Measurements from ENCODE around the gene GALNT12.

The GALNT12 gene

GRCh38 chr9:98795295-98795955, 12.0 kb upstream of the GALNT12 start:
- peaks cover 0 to 9% (median 0%) of the 10 kb centered on the region in 5 experiments for H3K9me3 ChIP-seq (ENCODE audit: control extremely low read depth in 1 of 5, control insufficient read depth in 4 of 5, insufficient read depth in 2 of 5, low read depth in 1 of 5, low read length in 4 of 5)
- no peak for DNase-seq
- no peak overlapping the region for H3K27ac ChIP-seq (ENCODE audit: insufficient read depth in 1 of 2, low read depth in 1 of 2, low read length in 2 of 2, poor library complexity in 1 of 2, severe bottlenecking in 2 of 2)
- CTCF ChIA-PET = interaction anchor here (0.9 to 3.5 kb wide), 5 partner anchors 9 to 481 kb away, joined by 3 to 10 read pairs (median 3); no protein-coding TSS in a partner anchor
- H3K4me1 ChIP-seq (ENCODE audit: control extremely low read depth in 1 of 4, control insufficient read depth in 4 of 4, insufficient read depth in 4 of 4, low read length in 3 of 4) = peaks cover 0 to 19% (median 12%) of the 10 kb centered on the region in 4 experiments
- POLR2A ChIA-PET = no interaction called here
- no peaks in the 10 kb centered on the region for H3K27me3 ChIP-seq (replicated peaks in 2 of 5; ENCODE audit: control insufficient read depth in 4 of 5, insufficient read depth in 5 of 5, low read length in 4 of 5)
- peak overlapping the region; percentile 45 to 82 (median 69) for H3K4me3 ChIP-seq (ENCODE audit: control insufficient read depth in 1 of 7, extremely low read depth in 1 of 7, insufficient read depth in 4 of 7, low read depth in 2 of 7, low read length in 6 of 7)
- 79% methylated on average over 10 of the region's 12 CpGs for WGBS (ENCODE audit: insufficient coverage)
- peaks cover 0 to 2% (median 0%) of the 10 kb centered on the region in 4 experiments for H3K36me3 ChIP-seq (ENCODE audit: control insufficient read depth in 4 of 4, insufficient read depth in 4 of 4, low read length in 3 of 4)

DNA sequence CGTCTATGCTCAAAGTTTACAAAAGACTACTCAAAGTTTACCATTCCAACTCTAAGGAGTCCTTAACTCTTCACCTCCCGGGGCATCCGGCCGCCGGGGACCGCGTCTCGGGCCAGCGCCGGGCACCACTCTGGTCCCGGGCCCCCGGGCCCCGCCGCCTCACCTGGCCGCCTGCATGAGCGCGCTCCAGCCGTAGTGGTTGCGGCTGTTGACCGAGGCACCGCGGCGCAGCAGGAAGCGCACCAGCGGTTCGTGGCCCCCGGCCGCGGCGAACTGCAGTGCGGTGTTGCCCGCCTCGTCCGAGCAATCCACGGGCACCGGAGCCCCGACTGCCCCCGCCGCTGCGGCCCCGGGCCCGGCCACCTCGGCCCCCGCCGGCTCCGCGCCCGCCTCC, 11.5 kb upstream of the GALNT12 start:
- no peak overlapping the region for H3K27ac ChIP-seq (ENCODE audit: insufficient read depth in 1 of 2, low read depth in 1 of 2, low read length in 2 of 2, poor library complexity in 1 of 2, severe bottlenecking in 2 of 2)
- H3K4me3 ChIP-seq (ENCODE audit: control insufficient read depth in 1 of 7, extremely low read depth in 1 of 7, insufficient read depth in 4 of 7, low read depth in 2 of 7, low read length in 6 of 7) = peak overlapping the region; percentile 45 to 82 (median 69)
- no peak for DNase-seq
- WGBS (ENCODE audit: insufficient coverage) = 0% methylated on average over 48 of the region's 48 CpGs
- CTCF ChIA-PET = interaction anchor here (1.1 to 3.5 kb wide), 3 partner anchors 9 to 20 kb away, joined by 3 to 10 read pairs (median 10); no protein-coding TSS in a partner anchor
- H3K36me3 ChIP-seq (ENCODE audit: control insufficient read depth in 4 of 4, insufficient read depth in 4 of 4, low read length in 3 of 4) = no peaks in the 10 kb centered on the region
- H3K27me3 ChIP-seq (replicated peaks in 2 of 5; ENCODE audit: control insufficient read depth in 4 of 5, insufficient read depth in 5 of 5, low read length in 4 of 5) = no peaks in the 10 kb centered on the region
- peaks cover 0 to 9% (median 0%) of the 10 kb centered on the region in 5 experiments for H3K9me3 ChIP-seq (ENCODE audit: control extremely low read depth in 1 of 5, control insufficient read depth in 4 of 5, insufficient read depth in 2 of 5, low read depth in 1 of 5, low read length in 4 of 5)
- POLR2A ChIA-PET = no interaction called here
- peaks cover 0 to 18% (median 12%) of the 10 kb centered on the region in 4 experiments for H3K4me1 ChIP-seq (ENCODE audit: control extremely low read depth in 1 of 4, control insufficient read depth in 4 of 4, insufficient read depth in 4 of 4, low read length in 3 of 4)

DNA sequence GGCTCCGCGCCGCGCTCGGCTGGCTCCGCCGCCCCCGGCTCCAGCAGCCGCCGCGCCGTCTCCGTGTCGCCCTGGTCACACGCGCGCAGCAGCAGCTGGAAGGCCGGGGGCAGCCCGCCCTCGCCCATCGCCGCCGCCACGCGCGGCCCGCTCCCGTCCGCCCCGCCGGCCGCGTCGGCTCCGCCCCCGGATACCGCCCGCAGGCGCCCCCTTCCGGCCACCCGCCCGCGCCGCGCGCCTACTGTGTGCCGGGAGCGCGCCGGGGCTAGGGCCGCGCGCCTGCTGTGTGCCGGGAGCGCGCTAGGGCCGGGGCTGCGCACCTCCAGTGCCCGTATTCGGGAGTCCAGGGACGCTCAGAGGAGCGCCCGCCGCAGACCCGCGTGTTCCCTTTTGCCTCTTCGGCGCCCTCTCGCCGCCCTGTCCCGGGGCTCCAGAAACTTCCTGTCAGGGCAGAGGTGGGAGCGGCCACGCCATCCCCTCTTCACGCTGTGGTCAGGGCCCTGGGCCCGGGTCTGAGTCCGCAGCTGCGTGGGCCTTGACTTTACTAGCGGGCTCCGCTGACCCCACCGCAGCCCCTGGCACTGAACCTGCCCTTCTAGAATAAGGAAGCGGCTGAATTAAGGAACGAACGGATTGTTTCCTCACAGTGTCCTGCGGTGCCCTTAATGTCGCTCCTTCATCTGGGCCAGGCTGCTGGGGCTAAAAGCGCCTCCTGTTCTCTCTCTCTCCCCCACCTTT, 10.9 kb upstream of the GALNT12 start, which contains the start of gene ANKS6:
Gene ANKS6, minus strand, starts transcription at position 192 of the 738 bp plus-strand sequence. Its CDS starts 64 bp downstream, at position 128.
- Histone ChIP-seq H3K9me3 (ENCODE audit: control extremely low read depth in 1 of 5, control insufficient read depth in 4 of 5, insufficient read depth in 2 of 5, low read depth in 1 of 5, low read length in 4 of 5) (peaks cover 0 to 9% (median 0%) of the 10 kb centered on the region in 5 experiments), H3K4me1 (ENCODE audit: control extremely low read depth in 1 of 4, control insufficient read depth in 4 of 4, insufficient read depth in 4 of 4, low read length in 3 of 4) (peaks cover 0 to 17% (median 12%) of the 10 kb centered on the region in 4 experiments), H3K36me3 (ENCODE audit: control insufficient read depth in 4 of 4, insufficient read depth in 4 of 4, low read length in 3 of 4) (no peaks in the 10 kb centered on the region), H3K27ac (ENCODE audit: insufficient read depth in 1 of 2, low read depth in 1 of 2, low read length in 2 of 2, poor library complexity in 1 of 2, severe bottlenecking in 2 of 2) (no peak within 1 kb of the TSS), H3K27me3 (replicated peaks in 2 of 5; ENCODE audit: control insufficient read depth in 4 of 5, insufficient read depth in 5 of 5, low read length in 4 of 5) (no peaks in the 10 kb centered on the region), H3K4me3 (ENCODE audit: control insufficient read depth in 1 of 7, extremely low read depth in 1 of 7, insufficient read depth in 4 of 7, low read depth in 2 of 7, low read length in 6 of 7) (peak within 1 kb of the TSS; percentile 47 to 82 (median 70))
- peak; percentile 68 to 83 (median 78) for DNase-seq
- ChIA-PET POLR2A (no interaction called here), CTCF (interaction anchor here (2.2 kb wide), 1 partner anchor 20 kb away, joined by 10 read pairs; no protein-coding TSS in a partner anchor)
- under 1% methylated on average over 61 of the region's 86 CpGs for WGBS (ENCODE audit: insufficient coverage)

GRCh38 chr9:98797491-98797890, 10.0 kb upstream of the GALNT12 start:
- H3K4me3 ChIP-seq (ENCODE audit: control insufficient read depth in 1 of 7, extremely low read depth in 1 of 7, insufficient read depth in 4 of 7, low read depth in 2 of 7, low read length in 6 of 7) = no peak overlapping the region
- WGBS (ENCODE audit: insufficient coverage) = 100% methylated on average over 2 of the region's 4 CpGs
- POLR2A ChIA-PET = no interaction called here
- CTCF ChIA-PET = no interaction called here
- H3K4me1 ChIP-seq (ENCODE audit: control extremely low read depth in 1 of 4, control insufficient read depth in 4 of 4, insufficient read depth in 4 of 4, low read length in 3 of 4) = peaks cover 0 to 17% (median 12%) of the 10 kb centered on the region in 4 experiments
- no peaks in the 10 kb centered on the region for H3K27me3 ChIP-seq (replicated peaks in 2 of 5; ENCODE audit: control insufficient read depth in 4 of 5, insufficient read depth in 5 of 5, low read length in 4 of 5)
- no peak overlapping the region for H3K27ac ChIP-seq (ENCODE audit: insufficient read depth in 1 of 2, low read depth in 1 of 2, low read length in 2 of 2, poor library complexity in 1 of 2, severe bottlenecking in 2 of 2)
- H3K9me3 ChIP-seq (ENCODE audit: control extremely low read depth in 1 of 5, control insufficient read depth in 4 of 5, insufficient read depth in 2 of 5, low read depth in 1 of 5, low read length in 4 of 5) = peaks cover 0 to 9% (median 0%) of the 10 kb centered on the region in 5 experiments
- no peak for DNase-seq
- no peaks in the 10 kb centered on the region for H3K36me3 ChIP-seq (ENCODE audit: control insufficient read depth in 4 of 4, insufficient read depth in 4 of 4, low read length in 3 of 4)

GRCh38 chr9:98798254-98798653, 9.2 kb upstream of the GALNT12 start:
- H3K4me3 ChIP-seq (ENCODE audit: control insufficient read depth in 1 of 7, extremely low read depth in 1 of 7, insufficient read depth in 4 of 7, low read depth in 2 of 7, low read length in 6 of 7) = no peak overlapping the region
- ChIA-PET CTCF (interaction anchor here (1.0 kb wide), 1 partner anchor 15 kb away, joined by 3 read pairs; no protein-coding TSS in a partner anchor), POLR2A (no interaction called here)
- H3K4me1 ChIP-seq (ENCODE audit: control extremely low read depth in 1 of 4, control insufficient read depth in 4 of 4, insufficient read depth in 4 of 4, low read length in 3 of 4) = peaks cover 0 to 17% (median 12%) of the 10 kb centered on the region in 4 experiments
- WGBS (ENCODE audit: insufficient coverage) = 100% methylated on average over 3 of the region's 3 CpGs
- no peaks in the 10 kb centered on the region for H3K36me3 ChIP-seq (ENCODE audit: control insufficient read depth in 4 of 4, insufficient read depth in 4 of 4, low read length in 3 of 4)
- peaks cover 0 to 9% (median 0%) of the 10 kb centered on the region in 5 experiments for H3K9me3 ChIP-seq (ENCODE audit: control extremely low read depth in 1 of 5, control insufficient read depth in 4 of 5, insufficient read depth in 2 of 5, low read depth in 1 of 5, low read length in 4 of 5)
- H3K27ac ChIP-seq (ENCODE audit: insufficient read depth in 1 of 2, low read depth in 1 of 2, low read length in 2 of 2, poor library complexity in 1 of 2, severe bottlenecking in 2 of 2) = no peak overlapping the region
- no peak for DNase-seq
- no peaks in the 10 kb centered on the region for H3K27me3 ChIP-seq (replicated peaks in 2 of 5; ENCODE audit: control insufficient read depth in 4 of 5, insufficient read depth in 5 of 5, low read length in 4 of 5)

DNA sequence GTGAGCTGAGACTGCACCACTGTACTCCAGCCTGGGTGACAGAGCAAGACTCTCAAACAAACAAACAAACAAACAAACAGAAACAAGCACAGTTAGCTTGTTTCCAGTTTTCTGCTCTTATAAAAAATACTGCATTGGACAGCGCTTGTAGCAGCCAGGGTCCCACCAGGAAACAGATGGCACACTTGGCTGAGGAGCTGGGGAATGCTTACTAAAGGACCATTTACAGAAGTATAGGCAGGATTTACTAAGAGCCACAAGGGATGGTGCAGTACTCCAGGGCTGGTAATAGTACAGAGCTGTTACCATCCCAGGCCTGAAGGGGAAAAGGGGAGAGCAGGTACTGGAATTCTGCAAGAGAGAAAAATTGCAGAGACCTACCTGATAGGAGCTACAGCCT, 5.9 kb upstream of the GALNT12 start:
- POLR2A ChIA-PET = interaction anchor here (0.6 kb wide), 2 partner anchors 334 to 431 kb away, joined by 3 to 10 read pairs; no protein-coding TSS in a partner anchor
- Histone ChIP-seq H3K9me3 (ENCODE audit: control extremely low read depth in 1 of 5, control insufficient read depth in 4 of 5, insufficient read depth in 2 of 5, low read depth in 1 of 5, low read length in 4 of 5) (peaks cover 0 to 9% (median 0%) of the 10 kb centered on the region in 5 experiments), H3K27ac (ENCODE audit: insufficient read depth in 1 of 2, low read depth in 1 of 2, low read length in 2 of 2, poor library complexity in 1 of 2, severe bottlenecking in 2 of 2) (no peak overlapping the region), H3K36me3 (ENCODE audit: control insufficient read depth in 4 of 4, insufficient read depth in 4 of 4, low read length in 3 of 4) (no peaks in the 10 kb centered on the region), H3K4me1 (ENCODE audit: control extremely low read depth in 1 of 4, control insufficient read depth in 4 of 4, insufficient read depth in 4 of 4, low read length in 3 of 4) (peaks cover 0 to 8% (median 5%) of the 10 kb centered on the region in 4 experiments), H3K27me3 (replicated peaks in 2 of 5; ENCODE audit: control insufficient read depth in 4 of 5, insufficient read depth in 5 of 5, low read length in 4 of 5) (peaks cover 0 to 2% (median 0%) of the 10 kb centered on the region in 5 experiments), H3K4me3 (ENCODE audit: control insufficient read depth in 1 of 7, extremely low read depth in 1 of 7, insufficient read depth in 4 of 7, low read depth in 2 of 7, low read length in 6 of 7) (no peak overlapping the region)
- CTCF ChIA-PET = interaction anchor here (1.1 kb wide), 1 partner anchor 15 kb away, joined by 3 read pairs; no protein-coding TSS in a partner anchor
- no peak for DNase-seq
- 73% methylated on average over 1 of the region's 1 CpG for WGBS (ENCODE audit: insufficient coverage)
